ENCODE measurements around the gene MCF2L.

Gene MCF2L

DNA sequence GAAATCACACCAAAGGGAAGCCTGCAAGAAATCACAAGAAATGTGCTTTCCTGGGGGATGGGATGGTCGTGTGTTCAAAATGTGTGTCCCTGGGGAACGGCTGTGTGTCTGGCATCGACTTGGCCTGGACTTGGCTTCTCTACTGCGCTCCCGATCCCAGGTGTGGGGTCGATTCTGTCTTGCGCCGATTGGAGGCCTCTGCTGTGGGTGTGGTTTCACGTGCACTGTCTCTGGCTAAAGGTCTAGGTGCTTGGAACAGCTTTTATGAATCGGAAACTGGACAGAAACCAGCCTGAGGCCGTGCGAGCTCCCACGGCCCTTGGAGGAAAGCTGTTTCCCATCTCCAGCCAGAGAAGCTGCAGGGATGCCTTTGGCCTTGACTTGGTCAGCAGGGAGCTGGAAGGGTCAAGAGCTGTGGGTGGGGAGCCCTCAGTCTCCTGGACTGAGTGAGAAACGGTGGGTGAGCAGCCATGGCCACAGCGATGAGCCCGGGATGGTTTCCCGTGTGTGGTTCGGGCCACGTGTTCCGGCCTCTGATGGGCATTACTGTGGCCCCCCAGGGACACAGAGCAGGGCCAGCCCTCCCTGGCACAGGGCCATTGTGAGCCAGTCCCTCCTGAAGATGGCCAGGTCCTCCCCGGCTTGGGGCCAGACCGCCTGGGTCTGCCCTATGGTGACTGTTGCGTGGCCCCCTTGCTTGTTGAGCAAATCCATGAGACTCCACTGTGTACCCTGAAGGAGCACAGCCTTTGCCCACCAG lies 29.7 kb downstream of the MCF2L start:
- DNase-seq (ENCODE audit: low read depth in 3 of 3): no peak

DNA sequence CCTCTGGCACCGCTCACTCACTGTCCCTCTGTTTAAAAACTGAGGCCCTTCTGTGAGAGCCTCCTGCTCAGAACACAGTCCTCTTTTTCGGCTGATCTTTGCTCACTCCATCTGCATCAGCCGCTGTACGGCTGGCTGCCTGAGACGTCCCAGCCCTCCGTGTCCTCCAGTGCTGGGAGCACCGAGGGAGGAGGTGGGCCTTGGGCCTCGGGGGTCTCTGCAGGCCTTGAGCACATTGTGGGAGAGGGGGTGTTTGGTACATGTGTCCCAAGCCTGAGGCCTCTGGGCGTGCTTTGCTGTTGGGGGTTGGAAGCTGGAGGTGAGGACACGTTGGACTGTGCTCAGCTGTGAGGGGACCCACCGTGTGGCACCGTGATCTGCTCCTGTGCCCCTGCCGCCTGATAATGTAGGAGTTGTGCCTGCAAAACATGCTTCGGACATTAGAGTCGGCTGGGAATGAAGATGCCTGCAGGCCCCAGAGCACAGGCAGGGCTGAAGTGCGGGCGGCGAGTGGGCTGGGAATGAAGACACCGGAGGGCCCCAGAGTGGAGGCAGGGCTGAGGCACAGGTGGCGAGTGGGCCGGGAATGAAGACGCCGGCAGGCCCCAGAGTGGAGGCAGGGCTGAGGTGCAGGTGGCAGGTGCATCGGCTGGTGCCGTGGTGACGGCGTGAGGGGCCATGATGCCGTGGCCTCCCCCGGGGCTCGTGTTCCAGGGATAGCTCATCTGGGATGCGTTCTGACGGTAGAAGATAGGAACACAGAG lies 30.6 kb downstream of the MCF2L start:
- DNase-seq (ENCODE audit: low read depth in 3 of 3): no peak

DNA sequence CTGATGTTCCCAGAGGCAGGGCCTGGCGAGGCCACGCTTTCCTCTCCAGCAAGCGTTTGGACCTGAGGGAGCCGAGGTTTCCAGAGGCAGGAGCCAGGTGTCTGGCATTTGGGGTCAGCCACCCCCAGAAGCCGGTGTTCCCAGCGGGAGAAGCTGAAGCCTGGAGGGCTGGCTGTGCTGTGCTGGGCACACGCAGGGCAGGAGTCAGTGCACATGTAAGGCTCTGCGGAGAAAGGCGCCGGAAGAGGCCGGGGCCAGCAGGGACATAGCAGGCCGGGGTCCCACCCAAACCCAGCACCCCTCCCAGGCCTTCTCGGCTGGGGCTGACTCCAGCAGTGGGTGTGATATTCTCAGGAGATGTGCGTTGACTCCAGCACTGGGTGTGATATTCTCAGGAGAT lies 31.6 kb downstream of the MCF2L start:
- no peak for DNase-seq (ENCODE audit: low read depth in 3 of 3)

DNA sequence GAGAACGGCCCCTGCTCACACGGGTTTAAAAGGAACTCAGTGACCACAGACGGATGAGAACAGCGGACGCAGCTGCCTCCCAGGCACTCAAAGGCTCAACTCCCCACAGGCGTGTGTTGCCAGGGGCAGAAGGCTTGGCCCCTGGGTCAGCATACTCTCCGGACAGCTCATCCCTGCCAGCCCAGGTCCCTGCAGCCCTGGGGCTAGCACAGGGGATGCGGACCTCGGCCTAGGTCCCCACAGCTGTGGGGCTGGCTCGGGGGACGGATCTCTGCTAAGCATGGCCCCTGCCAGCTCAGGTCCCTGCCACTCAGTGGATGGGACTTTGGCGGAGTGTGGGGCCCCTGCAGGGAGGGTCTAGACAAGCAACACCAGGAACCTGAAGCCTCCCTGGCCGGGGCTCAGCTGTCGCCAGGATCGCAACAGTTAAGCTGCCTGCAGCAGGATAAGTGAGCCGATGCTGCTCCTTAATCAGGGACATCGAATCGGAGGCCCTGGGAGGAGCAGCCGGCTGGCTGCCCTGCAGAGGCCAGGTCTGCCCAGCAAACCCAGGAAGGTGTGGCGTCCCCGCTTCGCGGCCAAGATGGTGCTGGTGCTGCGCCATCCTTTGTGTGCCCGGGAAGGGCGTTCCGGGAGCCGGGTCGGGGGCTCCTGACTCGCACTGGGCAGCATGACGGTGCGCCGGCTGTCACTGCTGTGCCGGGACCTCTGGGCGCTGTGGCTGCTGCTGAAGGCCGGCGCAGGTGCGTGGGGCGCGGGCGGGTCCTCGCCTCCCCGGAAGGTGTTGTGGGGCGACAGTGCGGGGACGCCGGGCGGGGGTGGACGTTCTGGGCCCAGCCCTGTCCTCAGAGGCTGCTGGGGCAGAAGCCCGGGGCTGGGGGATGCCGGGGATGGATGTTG lies 32.5 kb downstream of the MCF2L start:
- no peak for DNase-seq (ENCODE audit: low read depth in 3 of 3)

DNA sequence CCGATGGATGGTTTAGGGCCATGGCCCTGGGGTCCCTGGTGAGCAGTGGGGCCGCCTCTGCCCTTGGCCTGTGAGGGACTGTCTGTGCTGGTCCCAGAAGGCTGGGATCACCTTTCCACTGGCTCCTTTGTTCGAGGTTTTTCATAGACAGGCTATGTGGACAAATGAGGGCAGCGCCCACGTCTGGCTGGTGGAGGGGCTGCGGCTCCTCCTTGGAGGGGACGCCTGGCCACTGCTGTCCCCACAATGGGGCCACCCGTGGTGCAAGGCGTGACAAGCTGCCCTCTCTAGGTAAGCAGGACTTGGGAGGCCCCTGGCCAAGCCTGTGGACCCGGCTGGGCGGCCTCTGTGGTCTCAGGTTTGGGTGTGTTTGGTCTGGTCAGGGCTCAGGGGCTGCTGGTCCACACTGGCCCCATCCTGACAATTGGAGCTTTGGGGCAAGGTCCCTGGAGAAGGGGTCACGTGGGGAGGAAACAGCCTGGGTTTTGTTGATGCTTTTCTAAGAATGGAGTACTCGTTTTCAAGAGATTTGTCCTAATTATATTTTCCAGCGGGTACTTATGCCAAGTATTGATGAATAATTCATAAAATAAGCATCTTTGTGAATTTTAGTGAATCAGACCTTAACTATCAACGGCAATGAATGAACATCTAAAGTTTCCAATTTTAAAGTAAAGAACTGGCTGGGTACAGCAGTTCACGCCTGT lies 33.3 kb downstream of the MCF2L start:
- DNase-seq (ENCODE audit: low read depth in 3 of 3): no peak

DNA sequence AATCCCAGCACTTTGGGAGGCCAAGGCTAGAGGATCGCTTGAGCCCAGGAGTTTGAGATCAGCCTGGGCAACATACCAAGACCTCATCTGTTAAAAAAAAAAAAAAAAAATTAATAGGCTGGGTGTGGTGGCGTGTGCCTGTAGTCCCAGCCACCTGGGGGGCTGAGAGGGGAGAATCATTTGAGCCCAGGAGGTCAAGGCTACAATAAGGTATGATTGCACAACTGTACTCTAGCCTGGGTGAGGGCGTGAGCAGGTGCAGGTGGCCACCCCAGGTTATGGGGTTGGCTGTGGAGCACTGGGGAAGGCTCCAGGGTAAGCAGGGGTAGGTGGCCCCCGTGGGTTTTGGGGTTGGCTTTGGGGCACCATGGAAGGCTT lies 33.9 kb downstream of the MCF2L start:
- no peak for DNase-seq (ENCODE audit: low read depth in 3 of 3)

DNA sequence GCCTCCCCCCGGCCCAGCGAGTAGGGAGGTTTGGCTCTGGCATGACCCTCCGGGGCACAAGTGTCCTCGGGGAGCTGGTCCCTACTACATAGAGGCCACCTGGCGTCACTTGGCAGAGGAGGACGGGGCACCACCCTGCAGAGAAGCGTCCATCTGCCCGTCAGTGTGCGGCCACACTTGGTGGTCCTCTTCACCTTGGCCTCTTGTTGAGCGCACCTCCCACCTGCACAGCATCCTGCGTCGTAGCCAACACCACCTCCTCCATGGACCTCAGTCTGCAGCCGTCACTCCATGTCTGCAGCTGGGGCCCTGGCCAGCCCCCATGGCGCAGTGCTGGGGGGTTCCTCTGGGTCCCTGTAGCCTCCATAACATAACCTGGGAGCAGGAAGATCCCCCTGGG lies 35.1 kb downstream of the MCF2L start:
- DNase-seq (ENCODE audit: low read depth in 3 of 3): no peak

DNA sequence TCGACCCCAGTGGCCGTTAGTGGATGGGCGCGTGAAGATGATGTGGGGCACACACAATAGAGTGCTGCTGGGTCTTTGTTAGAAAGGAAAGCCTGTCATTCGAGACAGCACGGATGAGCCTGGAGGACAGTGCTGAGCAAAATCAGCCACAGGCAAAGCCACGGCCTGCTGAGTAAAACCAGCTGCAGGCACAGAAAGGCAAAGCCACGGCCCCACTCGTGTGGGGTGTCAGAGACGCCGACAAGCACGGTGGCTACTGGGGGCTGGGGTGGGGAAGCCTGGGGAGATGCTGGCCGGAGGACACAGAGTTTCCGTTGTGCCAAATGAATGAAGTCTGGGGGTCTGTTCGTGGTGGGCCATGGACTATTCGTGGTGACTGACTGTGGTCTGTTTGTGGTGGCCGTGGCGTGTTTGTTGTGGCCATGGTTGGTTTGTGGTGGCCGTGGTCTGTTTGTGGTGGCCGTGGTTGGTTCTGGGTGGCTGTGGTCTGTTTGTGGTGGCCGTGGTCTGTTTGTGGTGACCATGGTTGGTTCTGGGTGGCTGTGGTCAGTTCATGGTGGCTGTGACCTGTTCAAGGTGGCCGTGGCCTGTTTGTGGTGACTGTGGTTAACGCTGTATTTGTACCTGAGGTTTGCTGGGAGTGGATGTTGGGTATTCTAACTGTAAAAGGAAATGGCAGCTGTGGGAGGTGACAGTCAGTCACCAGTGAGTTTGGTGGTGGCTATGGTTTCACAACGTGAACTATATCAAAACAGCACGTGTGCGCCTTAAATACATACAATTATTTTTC lies 36.3 kb downstream of the MCF2L start:
- no peak for DNase-seq (ENCODE audit: low read depth in 3 of 3)

DNA sequence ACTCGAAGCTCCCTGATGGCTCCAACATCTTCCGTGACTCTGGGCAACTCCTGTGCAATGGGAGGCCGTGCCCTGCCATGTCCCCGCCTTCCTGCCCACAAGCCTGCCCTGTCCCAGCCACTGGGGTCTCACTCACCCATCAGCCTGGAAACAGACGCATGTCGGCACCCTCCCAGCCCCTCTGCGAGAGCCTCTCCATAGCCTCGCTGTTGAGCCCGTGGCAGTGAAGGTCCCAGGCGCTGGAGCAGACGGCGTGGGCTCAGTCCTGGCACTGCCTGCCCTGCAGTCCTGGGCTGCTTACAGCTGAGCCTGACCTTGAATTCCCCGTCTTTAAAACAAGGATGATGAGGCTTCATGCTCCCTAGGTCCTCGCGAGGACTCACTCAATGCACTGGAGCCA lies 37.0 kb downstream of the MCF2L start:
- DNase-seq (ENCODE audit: low read depth in 3 of 3): no peak

DNA sequence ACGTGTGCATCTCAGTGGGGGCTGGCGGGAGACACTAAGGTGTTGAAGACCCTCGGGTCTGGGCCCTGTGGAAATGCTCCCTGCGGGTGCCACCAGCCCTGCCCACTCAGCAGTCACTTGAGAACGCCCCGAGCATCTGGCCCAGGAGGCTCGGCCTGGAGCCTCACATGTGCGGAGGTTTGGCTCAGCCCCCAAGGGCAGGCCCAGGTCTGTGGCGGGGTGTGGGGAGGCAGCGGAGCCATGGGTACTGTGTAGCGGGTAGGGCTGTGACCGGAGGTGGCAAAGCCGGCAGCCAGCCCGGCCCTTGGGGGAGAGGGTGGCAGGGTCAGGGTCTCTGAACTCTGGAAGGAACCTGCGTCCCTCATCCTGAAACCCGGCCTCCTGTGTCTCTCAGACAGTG lies 37.6 kb downstream of the MCF2L start:
- DNase-seq (ENCODE audit: low read depth in 3 of 3): no peak

DNA sequence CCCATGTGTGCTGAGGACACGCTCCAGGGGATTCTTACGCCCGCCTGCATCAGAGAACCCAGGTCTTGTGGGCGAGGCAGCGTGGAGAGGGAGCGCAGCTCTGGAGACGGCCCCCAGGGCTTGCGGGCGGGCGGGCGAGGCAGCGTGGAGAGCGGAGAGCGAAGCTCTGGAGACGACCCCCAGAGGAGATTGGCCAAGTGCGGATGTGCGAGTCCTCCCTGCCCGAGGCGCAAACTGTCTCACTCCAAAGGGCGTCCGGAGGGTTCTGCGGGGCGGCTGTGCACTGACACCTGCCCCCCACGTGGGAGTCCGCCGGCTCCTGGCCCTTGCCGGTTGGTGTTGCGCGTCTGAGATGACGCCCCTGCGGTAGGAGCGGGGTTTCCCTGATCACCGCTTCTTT lies 39.8 kb downstream of the MCF2L start:
- no peak for DNase-seq (ENCODE audit: low read depth in 3 of 3)

DNA sequence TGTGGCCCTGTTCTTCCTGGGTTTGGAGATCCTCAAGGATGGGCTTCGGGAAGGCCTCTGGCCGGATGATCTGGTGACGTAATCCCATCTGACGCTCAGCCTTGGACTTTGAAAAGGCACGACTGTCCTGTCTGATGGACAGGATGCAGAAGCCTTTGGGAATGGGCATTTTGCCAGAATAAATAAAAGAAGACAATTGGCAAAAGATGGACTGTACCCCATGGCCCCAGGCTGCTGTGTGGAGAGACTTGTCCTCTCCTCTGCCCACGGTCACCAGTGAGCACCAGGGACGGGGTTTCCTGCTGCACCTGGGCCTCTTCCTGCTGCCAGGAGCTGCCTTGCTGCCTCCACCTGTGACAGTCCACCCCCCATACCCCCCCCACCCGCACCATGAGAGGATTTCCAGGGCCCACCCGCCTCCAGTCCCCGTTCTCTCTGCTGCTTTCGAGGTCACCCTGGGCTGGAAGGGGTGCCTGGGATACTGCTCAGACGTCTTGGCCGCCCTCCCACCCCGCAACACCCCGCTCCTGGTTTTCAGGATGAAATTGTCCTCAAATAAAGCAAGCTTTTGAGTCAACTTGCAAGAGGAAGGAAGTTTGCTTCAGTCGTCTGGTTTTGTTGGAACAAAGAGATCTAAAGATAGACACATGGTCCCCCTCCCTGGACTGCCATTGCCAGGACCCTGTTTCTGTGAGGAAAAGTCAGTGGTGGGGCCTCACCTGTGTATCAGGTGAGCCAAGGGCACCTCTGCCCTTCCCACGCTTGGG lies 40.9 kb downstream of the MCF2L start:
- DNase-seq (ENCODE audit: low read depth in 3 of 3): no peak

DNA sequence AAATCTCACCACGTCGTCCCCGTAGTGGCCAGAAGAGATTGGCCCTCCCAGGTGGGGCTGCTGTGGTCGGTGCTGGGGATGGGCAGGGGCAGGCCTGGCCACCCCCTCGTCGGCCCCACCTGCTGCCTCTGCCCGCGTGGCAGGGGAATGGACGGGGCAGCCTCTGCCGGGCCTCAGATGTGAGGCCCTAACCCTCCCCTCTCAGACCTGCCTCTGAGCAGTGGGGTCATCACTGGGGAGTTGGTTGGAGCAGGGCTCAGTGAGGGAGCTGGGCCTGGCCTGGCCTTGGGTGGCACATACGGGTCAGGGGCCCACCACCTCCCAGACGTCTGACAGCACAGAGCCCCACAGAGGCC lies 41.5 kb downstream of the MCF2L start:
- no peak for DNase-seq (ENCODE audit: low read depth in 3 of 3)

DNA sequence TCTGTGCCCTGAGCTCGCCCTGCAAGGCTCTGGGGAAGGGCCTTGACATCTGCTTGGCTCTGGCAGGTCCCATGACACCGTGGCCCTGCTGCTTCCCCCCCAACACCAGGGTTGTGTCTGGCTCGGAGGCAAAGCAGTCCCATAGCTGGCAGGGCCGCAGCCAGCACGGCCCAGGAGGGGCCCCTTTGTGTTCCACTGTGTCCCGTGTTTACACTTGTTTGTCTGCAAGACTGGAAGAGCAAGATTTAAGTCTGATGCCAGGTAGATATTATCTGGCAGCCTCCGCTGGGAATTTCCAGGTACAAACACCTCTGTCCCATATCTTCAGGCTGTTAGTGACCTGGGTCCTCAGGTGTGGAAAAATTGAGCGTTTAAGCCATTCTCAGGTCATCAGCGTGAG lies 44.3 kb downstream of the MCF2L start:
- no peak for DNase-seq (ENCODE audit: low read depth in 3 of 3)

DNA sequence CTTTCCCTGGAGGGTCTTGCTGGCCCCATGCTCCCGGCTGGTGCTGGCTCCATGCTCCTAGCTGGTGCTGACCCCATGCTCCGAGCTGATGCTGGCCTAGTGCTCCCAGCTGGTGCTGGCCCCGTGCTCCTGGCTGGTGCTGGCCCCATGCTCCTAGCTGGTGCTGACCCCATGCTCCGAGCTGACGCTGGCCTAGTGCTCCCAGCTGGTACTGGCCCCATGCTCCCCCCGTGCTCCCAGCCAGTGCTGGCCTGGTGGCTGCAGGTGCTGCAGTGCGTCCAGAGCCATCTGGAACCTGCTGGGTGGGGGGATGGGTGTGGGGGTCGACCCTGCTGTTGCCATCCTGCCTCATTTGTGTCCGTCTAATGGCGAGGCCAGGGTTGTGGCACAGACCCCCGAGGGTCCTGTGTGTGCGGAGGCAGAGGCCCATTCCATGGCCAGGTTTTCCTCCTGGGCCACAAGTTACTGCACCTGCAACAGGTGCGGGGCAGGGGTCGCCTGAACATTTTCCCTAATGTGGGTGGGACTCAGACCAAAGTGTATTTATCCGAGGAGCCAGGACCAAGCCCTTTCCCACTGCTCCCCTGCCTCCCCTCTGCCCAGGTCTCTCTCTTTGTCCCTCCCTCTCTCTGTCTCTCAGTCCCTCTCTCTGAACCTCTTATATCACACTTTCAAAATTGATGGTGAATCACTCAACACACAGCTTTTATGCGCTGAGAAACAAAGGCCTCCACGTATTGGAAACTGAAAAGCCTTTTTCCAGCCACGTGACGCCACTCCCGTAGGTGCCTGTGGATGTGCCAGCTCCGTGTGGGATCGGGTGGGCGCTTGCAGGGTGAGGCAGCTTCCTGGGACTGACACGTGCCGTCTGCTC lies 45.1 kb downstream of the MCF2L start:
- no peak for DNase-seq (ENCODE audit: low read depth in 3 of 3)

DNA sequence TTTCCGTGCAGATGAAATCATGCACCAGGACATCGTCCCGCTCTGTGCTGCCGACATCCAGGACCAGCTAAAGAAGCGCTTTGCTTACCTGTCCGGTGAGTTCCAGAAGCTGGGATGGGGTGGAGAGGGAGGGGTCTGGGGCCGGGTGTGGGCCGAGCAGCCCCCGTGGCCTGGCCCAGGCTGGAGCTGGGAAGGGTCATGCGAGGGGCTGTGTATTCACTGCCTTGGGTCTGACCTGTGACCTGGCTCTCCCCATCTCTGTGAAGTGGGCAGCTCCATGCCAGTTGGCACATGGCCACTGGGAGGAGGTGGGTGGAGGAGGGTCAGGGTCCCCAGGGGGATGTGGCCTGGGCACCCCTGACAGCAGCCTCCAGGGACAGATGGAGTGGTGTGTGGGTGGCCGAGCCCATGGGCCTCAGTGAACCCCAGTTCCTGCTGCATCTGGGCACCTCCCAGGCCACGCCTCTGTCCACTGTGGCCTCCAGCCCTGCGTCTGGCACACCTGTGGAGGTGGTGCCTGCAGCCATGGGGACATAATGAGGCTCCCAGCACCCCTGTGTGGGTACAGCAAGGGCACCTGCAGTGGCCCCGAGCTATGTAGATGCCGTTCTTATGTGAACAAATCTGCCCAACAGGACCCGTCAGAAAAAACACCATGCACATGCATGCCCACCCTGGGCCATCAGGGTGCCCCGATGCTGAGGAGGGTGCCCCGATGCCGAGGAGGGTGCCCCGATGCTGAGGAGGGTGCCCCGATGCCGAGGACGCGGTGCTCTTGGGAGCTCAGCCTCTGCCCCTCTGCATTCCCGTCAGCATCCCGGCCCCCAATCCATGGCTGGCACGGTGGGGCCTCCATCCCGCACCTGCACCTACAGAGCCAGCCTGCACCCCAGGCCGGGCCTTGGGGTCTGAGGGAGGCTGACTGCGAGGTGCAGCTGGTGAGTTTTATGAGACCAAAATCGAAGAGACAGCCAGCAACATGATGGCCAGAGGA lies 46.0 kb downstream of the MCF2L start:
- DNase-seq (ENCODE audit: low read depth in 3 of 3): no peak

DNA sequence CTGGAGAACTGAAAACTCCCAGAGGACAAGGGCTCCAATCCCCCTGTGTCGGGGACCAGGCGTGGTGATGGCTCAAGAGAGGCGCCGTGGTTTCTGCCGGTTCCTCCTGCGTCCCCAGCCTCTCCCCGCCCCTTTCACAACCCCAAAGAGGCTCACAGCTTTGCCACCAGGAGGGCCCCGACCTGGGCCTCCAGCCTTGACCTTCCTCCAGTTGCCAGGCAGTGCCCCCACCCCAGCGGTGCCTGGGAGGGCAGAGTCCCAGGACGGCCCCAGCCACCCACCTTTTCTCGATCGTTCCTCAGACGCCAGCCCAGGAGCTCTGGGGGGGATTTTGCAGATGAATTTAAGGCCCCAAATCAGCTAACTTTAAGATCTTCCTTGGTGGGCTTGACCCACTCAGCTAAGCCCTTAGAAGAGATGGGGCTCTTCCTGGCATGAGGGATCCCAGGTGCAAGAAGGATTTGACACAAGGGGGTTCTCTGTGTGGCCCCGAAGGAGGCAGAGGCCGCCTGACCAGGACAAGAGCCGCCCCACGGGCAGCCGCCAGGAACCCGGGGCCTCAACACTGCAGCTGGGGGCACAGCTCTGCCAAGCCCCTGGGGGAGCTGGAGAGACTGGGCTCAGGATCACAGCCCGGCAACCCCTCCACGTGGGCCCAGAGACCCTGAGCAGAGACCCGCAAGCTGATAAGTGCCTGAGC lies 47.0 kb downstream of the MCF2L start:
- DNase-seq (ENCODE audit: low read depth in 3 of 3): no peak
